Dendritic cell treated with granulocyte-macrophage colony-stimulating factor and Interleukin-4, amounts not matched to agents 40 ng/mL and 50 ng/mL, for 4 days (primary cell): ENCODE results near the gene CATSPER3.

Source experiments
- H3K27ac Mint-ChIP-seq: one replicate; pipeline ENCODE4 v1.8.0; 2022; ENCODE audit warnings: mild to moderate bottlenecking, mixed read lengths
- H3K27me3 Mint-ChIP-seq: one replicate; pipeline ENCODE4 v1.8.0; 2022; ENCODE audit warnings: mild to moderate bottlenecking, mixed read lengths
- H3K36me3 Mint-ChIP-seq: one replicate; pipeline ENCODE4 v1.8.0; 2022; ENCODE audit warnings: low read depth, mixed read lengths
- H3K4me1 Mint-ChIP-seq: one replicate; pipeline ENCODE4 v1.8.0; 2022; ENCODE audit warnings: low read depth, mixed read lengths
- H3K4me3 Mint-ChIP-seq: one replicate; pipeline ENCODE4 v1.8.0; 2022; ENCODE audit warnings: mild to moderate bottlenecking, moderate library complexity, mixed read lengths
- H3K9me3 Mint-ChIP-seq: one replicate; pipeline ENCODE4 v1.8.0; 2022; ENCODE audit warnings: mixed read lengths
- intact Hi-C: fragments of 100-400 bp; cut with micrococcal nuclease; formaldehyde crosslinking; loops from one replicate; pipeline ENCODE4 v1.15.0; 2022

The CATSPER3 gene

DNA sequence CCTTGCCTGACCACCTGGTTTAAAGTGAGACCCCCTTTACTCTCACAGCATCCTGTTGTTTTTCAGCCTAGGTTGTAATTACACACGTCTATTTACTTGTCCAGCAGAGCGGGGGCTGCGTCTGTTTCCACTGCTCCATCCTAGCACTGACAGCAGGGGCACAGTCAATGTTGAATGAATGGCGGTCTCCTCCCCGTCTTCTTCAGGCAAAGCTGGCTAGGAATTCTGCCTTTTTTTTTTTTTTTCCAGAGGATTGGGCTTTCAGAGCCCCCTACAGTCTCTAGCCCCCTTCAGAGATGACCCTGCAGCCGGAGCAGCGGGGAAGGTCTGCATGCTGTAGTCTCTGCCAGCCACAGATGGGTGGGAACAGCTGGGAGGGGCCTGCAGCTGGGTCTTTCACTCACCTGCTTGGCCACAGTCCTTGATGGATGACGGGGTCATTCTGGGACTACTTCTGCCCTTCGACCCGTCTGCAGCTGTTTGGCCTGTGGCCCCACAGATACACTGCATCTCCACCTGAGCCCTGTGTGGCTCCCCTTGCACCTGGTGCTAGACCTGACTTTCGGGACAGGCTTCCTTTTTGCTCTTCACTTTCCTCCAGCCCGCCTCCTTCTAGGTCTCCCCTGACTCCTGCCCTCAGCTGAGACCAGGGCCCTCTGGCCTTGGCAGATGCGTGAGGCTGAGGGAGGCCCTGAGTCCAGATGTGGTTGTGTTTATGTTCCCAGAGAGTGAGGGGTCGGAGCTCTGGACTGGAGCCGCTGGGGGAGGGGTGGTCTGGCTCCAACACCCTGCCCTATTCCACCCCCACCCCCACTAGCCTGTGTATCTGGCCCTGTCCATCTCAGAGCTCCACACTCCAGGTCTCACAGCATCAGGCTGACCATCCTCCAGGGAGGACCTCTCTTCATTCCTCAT is 58.3 kb downstream of the CATSPER3 start:
- Mint-ChIP-seq H3K36me3 (no peaks in the 10 kb centered on the region), H3K4me1 (peaks cover 27% of the 10 kb centered on the region), H3K4me3 (no peak overlapping the region), H3K27me3 (peaks cover 87% of the 10 kb centered on the region), H3K9me3 (no peaks in the 10 kb centered on the region), H3K27ac (no peak overlapping the region)
- intact Hi-C loops: no loop called here

DNA sequence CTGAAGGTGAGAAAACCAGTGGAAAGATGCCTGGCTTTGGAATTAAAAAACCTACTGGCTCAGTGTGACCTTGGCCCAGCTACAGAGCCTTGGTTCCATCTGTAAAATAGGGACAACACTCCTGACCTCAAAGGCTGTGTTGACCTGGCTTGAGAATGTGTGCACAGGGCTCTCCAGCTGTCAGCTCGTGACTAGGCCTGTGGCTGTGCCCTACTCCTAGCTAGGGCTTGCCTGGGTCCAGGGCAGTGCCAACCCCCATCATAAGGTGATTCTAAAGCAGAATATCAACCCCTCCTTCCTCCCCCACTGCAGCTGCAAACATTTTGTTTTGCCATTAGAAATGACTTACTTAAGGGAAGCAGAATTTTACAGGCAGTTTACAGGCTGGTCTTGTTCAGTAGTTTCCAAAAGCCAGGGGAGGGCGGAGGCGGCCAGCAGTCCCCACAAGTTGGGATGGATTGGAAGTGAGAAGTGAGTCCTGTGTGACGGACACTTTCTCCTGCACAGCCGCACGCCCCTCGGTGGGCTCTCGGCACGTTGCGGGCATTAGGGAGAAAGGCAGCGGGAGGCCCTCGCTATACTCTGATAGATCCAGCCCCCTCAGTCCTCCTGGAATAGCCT is 59.0 kb downstream of the CATSPER3 start:
- Mint-ChIP-seq H3K4me1 (peaks cover 35% of the 10 kb centered on the region), H3K27ac (no peak overlapping the region), H3K4me3 (no peak overlapping the region), H3K27me3 (peaks cover 91% of the 10 kb centered on the region), H3K9me3 (no peaks in the 10 kb centered on the region), H3K36me3 (no peaks in the 10 kb centered on the region)
- intact Hi-C loops: no loop called here

DNA sequence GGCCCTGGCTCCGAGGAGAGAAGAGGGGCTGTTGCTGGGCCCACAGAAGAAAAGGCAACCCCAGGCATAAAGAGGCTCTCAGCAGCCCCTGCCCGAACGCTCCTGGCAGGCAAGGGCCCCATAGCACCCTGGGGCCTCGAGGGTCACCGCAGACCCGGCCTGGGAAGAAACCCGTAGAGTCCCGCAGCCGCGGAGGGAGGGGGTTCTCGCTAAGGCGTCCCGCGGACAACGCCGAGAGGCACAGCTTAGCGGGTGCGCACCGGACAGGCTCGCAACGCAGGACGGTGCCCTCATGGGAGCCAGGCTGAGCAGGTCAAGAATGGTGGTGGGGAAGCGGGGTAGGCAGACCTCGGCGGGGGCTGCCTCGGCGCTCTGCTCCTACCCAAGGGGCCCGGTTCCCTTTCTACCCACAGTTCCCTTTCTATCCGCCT is 59.6 kb downstream of the CATSPER3 start:
- intact Hi-C loops: no loop called here
- peaks cover 38% of the 10 kb centered on the region for H3K4me1 Mint-ChIP-seq
- H3K27ac Mint-ChIP-seq: no peak overlapping the region
- H3K4me3 Mint-ChIP-seq: no peak overlapping the region
- H3K27me3 Mint-ChIP-seq: peaks cover 92% of the 10 kb centered on the region
- no peaks in the 10 kb centered on the region for H3K36me3 Mint-ChIP-seq
- no peaks in the 10 kb centered on the region for H3K9me3 Mint-ChIP-seq

DNA sequence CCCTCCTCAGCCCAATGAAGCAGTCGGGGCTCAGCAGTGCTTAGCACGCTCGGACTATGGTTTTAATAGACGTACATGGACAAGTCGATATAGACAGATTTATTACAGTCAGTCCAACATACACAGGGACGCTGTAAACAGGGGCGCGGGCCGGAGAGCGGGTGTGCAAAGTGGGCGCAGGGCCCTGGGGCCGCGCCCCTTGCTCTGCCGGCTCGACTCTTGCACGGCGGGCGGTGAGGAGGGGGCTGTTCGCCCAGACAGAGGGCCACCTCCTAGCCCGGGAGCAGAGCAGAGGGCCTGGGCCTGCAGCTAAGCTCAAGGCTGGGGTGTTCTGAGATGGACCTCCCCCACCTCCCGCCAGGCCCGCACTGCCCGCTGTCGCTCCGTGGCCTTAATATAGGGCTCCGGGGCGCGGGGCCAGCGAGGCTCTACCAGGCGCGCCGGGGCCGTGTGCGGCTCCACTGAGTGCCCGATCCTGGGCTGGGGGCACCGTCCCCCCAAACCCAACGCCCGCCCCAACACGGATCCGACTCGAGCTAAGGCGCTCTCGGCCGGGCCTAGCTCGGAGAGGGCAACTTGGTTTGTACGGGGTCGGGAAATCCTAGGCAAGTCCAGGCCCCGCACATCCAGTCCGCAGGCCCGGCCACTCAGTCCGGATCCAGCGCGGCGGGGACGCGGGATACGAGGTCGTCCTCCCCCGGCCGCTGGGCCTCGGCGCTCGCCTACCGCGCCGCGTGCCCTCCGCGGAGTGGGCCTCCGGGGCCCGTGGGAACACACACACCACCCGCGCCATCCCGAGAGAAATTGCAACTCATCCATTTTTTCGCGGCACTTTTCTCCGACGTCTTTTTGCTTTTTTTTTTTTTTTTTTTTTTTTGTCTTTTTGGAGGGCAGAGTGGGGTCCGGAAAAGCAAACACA is 60.2 kb downstream of the CATSPER3 start:
- no peaks in the 10 kb centered on the region for H3K36me3 Mint-ChIP-seq
- H3K4me1 Mint-ChIP-seq: peaks cover 39% of the 10 kb centered on the region
- no peak overlapping the region for H3K4me3 Mint-ChIP-seq
- H3K9me3 Mint-ChIP-seq: no peaks in the 10 kb centered on the region
- no peak overlapping the region for H3K27ac Mint-ChIP-seq
- intact Hi-C loops: no loop called here
- H3K27me3 Mint-ChIP-seq: peaks cover 89% of the 10 kb centered on the region

DNA sequence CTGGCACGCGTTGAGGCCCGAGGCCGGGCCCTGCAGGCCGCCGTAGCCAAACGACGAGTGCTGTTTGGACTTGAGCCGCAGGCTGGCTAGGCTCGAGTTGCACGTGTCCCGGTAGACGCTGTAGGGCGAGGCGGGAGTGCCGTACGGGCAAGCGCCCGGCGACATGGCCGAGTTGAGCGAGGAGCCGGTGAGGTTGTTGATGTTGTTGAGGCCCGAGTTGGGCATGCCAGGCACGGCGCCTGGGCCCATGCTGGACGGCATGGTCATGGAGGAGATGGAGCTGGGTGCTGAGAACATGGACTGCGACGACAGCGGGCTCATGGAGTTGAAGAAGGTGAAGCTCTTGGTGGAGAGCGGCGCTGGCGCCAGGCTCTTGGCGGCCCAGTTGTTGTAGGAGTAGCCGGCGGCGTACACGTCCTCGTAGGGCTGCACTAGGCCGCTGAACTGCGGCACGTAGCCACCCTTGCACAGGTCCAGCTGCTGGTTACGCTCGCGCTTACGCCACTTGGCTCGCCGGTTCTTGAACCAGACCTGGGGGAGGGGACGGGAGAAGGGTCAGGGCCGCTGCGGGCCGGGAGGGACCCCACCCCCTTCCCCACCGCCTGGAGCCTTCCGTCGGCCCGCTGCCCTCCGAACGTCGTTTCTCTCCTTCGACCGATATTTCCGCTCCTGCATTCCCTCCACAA is 61.2 kb downstream of the CATSPER3 start:
- H3K27me3 Mint-ChIP-seq: peaks cover 90% of the 10 kb centered on the region
- H3K27ac Mint-ChIP-seq: no peak overlapping the region
- H3K4me1 Mint-ChIP-seq: peaks cover 45% of the 10 kb centered on the region
- intact Hi-C loops: no loop called here
- H3K4me3 Mint-ChIP-seq: no peak overlapping the region
- H3K36me3 Mint-ChIP-seq: no peaks in the 10 kb centered on the region
- H3K9me3 Mint-ChIP-seq: no peaks in the 10 kb centered on the region

DNA sequence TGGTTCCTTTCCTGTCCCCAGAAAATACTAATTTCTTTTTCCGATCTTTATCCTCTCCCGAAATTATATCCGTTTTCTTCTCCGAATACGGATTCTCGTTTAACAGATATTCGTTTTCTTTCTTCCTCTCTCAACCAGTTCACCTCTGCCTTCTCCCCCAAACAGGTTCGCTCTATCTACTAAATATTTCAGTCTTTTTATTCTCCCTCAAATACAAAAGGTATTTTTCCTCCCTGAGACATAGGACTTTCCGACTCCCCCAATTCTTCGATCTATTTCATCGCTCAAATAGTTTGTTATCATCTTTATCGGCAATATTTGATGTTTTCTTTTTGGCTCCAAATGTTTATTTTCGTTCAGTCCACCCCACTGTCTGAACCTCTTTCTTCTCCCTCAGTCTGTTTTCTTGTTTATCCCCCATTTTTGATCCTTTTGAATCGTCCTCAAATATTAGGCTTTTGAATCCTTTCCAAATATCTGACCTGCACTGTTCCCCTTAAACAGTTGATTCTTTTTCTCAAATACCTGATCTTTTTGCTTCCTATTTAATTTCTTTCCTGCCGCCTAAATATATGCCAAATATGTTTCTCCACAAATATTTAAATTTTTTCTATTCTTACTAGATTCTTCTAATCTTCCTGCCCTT is 61.9 kb downstream of the CATSPER3 start:
- Mint-ChIP-seq H3K27me3 (peaks cover 88% of the 10 kb centered on the region), H3K27ac (no peak overlapping the region), H3K4me1 (peaks cover 50% of the 10 kb centered on the region), H3K9me3 (no peaks in the 10 kb centered on the region), H3K4me3 (no peak overlapping the region), H3K36me3 (no peaks in the 10 kb centered on the region)
- intact Hi-C loops: loop anchor here (5.0 kb wide), 1 partner anchor 88 kb away; no protein-coding TSS in a partner anchor

DNA sequence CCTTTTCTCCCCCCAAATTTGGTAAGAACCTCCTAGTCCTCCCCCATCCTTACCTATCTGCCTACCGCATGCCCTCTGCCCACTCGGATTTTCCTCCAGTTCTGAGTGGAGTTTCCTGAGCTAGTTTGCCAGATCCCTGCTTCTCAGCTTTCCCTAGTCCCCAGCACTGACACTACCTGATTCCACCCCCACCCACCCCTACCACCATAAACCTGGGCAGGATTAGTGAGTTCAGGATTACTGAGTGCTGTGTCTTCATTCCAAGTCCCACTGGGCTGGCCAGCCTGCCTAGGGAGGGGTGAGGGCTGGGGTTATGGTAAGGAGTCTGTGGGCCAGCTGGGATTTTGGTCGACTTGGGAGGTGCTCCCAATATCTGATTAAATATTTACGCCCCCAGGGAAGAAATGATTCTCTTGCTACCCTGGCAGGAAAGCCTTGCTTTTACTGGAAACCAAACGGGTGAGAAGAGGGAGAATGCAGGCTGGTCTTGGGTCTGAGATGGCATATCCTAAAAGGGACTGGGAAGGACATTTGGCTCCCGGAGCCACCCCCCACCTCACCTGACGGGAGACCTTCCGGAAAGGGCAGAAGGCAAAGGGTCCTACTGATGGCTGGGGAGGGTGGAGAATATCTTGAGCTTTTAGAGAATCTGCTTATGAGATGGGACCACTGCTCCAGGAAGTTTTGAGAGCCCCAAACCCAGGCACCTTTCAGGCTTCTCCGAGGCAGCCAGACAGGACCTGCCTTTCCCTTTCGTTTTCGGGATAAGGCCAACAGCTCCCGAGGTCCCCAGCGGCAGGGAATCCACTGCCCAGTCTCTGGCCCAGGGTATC is 62.6 kb downstream of the CATSPER3 start:
- Mint-ChIP-seq H3K27ac (peak overlapping the region; percentile 8), H3K4me1 (peaks cover 55% of the 10 kb centered on the region), H3K4me3 (peak overlapping the region; percentile 61), H3K27me3 (peaks cover 88% of the 10 kb centered on the region), H3K36me3 (no peaks in the 10 kb centered on the region), H3K9me3 (no peaks in the 10 kb centered on the region)
- intact Hi-C loops: loop anchor here (5.0 kb wide), 1 partner anchor 87 kb away; no protein-coding TSS in a partner anchor

DNA sequence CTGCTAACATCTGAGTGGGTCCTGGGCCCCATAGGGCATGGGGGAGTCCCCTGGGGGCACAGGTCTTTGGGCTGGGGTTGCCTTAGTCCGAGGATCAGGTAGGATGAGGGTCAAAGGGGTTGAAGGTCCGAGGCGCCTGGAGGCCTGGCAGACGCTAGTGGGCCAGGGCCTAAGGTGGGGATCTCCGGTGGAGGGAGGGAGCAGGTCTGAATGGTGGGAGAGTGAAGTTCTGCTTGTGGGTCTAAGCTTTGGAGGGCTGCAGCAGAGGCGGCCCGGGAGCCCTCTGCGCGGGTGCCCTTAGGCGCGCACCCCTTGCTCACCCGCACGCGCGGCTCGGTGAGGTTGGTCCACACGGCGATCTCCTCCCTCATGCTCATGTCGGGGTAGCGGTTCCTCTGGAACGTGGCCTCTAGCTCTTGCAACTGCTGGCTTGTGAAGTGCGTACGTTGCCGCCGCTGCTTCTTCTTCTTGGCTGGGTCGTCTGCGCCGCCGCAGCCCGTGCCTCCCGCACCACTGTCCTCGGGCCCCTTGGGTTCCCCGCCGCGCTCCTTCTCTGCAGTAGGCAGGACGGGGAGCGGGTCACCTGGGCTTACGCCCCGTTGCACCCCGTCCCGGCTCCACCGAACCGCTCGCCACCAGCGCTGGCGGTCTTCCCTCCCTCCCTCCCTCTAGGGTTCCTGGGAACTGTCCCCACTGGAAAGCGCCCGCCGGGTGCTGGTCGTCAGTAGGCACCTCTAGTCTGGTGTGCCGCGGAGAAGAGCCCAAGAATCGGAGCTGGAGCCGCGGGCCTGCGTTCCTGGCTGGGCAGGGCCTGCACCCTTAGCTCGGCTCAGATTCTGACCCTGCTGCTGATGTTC is 63.5 kb downstream of the CATSPER3 start:
- Mint-ChIP-seq H3K4me1 (peaks cover 55% of the 10 kb centered on the region), H3K27ac (peak overlapping the region; percentile 8), H3K9me3 (no peaks in the 10 kb centered on the region), H3K4me3 (peak overlapping the region; percentile 61), H3K27me3 (peaks cover 89% of the 10 kb centered on the region), H3K36me3 (no peaks in the 10 kb centered on the region)
- intact Hi-C loops: loop anchor here (5.0 kb wide), 1 partner anchor 86 kb away; no protein-coding TSS in a partner anchor

DNA sequence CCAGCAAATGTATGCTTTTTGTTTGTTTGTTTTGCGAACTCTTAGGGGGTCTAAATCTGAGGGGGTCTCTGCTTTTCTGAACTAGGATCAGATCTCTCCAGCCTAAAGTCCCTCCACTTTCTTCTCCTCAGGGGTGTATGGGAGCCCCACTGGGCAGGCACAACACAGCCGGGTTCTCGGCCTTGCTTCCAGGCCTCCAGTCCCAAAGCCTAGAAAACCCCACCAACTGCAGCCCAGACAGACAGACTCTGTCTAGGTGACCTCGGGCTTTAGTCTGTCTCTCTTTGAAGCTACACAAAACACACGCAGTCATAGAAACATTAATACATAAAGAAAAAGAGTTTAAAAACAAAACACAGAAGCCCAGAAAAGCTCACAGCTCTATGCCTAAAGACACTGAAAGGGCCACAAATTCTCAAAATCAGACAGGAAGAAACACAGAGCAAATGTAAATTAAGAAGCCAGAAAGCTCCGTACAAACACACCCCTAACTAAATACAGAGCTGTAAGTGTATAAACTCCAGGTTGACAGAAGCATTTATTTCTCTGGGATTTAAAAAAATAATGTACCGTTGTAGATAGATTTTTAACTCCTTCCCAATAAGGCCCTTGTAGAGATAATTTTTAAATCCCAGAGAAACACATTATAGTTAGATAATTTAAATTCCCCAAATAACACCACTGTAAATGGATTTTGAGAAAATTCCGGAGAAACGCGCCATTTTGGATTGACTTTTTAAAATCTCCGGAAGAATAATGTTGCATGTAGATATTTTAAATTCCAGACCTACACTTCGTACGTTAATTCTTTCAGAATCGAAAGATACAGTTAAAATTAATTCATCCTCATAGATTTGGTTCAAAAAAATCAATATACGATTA is 64.3 kb downstream of the CATSPER3 start:
- Mint-ChIP-seq H3K27me3 (peaks cover 89% of the 10 kb centered on the region), H3K27ac (no peak overlapping the region), H3K4me1 (peaks cover 55% of the 10 kb centered on the region), H3K4me3 (no peak overlapping the region), H3K36me3 (no peaks in the 10 kb centered on the region), H3K9me3 (no peaks in the 10 kb centered on the region)
- intact Hi-C loops: loop anchor here (2.0 to 5.0 kb wide), 2 partner anchors 85 to 159 kb away; no protein-coding TSS in a partner anchor

DNA sequence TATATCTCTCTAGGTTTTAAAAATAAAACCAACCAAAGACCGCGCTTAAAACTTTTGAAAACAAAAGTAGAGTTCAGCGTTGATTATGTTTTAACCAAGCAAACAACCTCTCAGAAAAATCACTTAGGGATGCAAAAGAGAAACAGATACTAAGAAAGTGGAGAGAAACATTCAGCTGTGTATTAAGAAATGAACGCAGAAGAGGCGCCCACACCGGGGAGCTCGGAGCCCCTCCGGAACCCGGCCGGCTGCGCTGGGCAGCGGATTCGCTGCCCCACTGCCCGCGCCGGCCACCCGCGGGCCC is 64.9 kb downstream of the CATSPER3 start:
- Mint-ChIP-seq H3K4me3 (no peak overlapping the region), H3K36me3 (no peaks in the 10 kb centered on the region), H3K27me3 (peaks cover 89% of the 10 kb centered on the region), H3K4me1 (peaks cover 50% of the 10 kb centered on the region), H3K27ac (no peak overlapping the region), H3K9me3 (no peaks in the 10 kb centered on the region)
- intact Hi-C loops: loop anchor here (2.0 to 5.0 kb wide), 2 partner anchors 85 to 158 kb away; no protein-coding TSS in a partner anchor
